Neuronal stem cell (in vitro differentiated cells): ENCODE data around the gene FRMD5.

Source experiments
- DNase-seq: peaks from one replicate; pipeline ENCODE4 v3.0.0-alpha.2; 2013; ENCODE audit warnings: low spot score
- H2AFZ ChIP-seq: one replicate; pipeline ENCODE4 v1.6.1; 2013; ENCODE audit warnings: mild to moderate bottlenecking, low read length, inconsistent platforms
- H2AK5ac ChIP-seq: 2 replicates; pipeline ENCODE4 v1.6.1; 2013; ENCODE audit warnings: low read depth, mild to moderate bottlenecking, inconsistent platforms, low read length, moderate library complexity, mixed read lengths
- H2BK120ac ChIP-seq: 2 replicates; pipeline ENCODE4 v1.6.1; 2013; ENCODE audit warnings: low read depth, mild to moderate bottlenecking, inconsistent platforms, low read length, moderate library complexity, mixed read lengths
- H2BK12ac ChIP-seq: one replicate; pipeline ENCODE4 v1.6.1; 2013; ENCODE audit warnings: low read length, inconsistent platforms
- H2BK15ac ChIP-seq: 2 replicates; pipeline ENCODE4 v1.6.1; 2013; ENCODE audit warnings: mild to moderate bottlenecking, low read length, inconsistent platforms, mixed read lengths
- H2BK5ac ChIP-seq: one replicate; pipeline ENCODE4 v1.6.1; 2013; ENCODE audit warnings: inconsistent platforms, mild to moderate bottlenecking, low read length, moderate library complexity
- H3K14ac ChIP-seq: one replicate; pipeline ENCODE4 v1.6.1; 2013; ENCODE audit warnings: low read length, inconsistent platforms
- H3K18ac ChIP-seq: 2 replicates; pipeline ENCODE4 v1.6.1; 2013; ENCODE audit warnings: low read length, inconsistent platforms
- H3K23ac ChIP-seq: 2 replicates; pipeline ENCODE4 v1.6.1; 2013; ENCODE audit warnings: low read depth, mild to moderate bottlenecking, mixed read lengths, low read length, inconsistent platforms; ENCODE audit not compliant: poor library complexity
- H3K27ac ChIP-seq: replicated peaks from 3 replicates; pipeline ENCODE4 v1.5.1; 2013; ENCODE audit warnings: low read length, inconsistent platforms
- H3K27me3 ChIP-seq, 3 experiments: 2 replicates each; pipeline ENCODE4 v1.6.1; 2013; ENCODE audit warnings: low read length in 3 of 3, mild to moderate bottlenecking in 2 of 3, inconsistent platforms in 1 of 3, low read depth in 1 of 3, mixed read lengths in 1 of 3, moderate library complexity in 1 of 3; ENCODE audit not compliant: control insufficient read depth in 3 of 3, insufficient read depth in 3 of 3
- H3K36me3 ChIP-seq, 2 donors: replicated peaks in 1 of 2; 2 replicates each; pipeline ENCODE4 v1.6.1; 2013; ENCODE audit warnings: low read length in 2 of 2; ENCODE audit not compliant: control insufficient read depth in 2 of 2, insufficient read depth in 2 of 2
- H3K4ac ChIP-seq: 2 replicates; pipeline ENCODE4 v1.6.1; 2013; ENCODE audit warnings: inconsistent platforms, mild to moderate bottlenecking, low read length, moderate library complexity
- H3K4me1 ChIP-seq, 2 donors: 1 replicate in 1 of 2; 2 replicates in 1 of 2; pipeline ENCODE4 v1.6.1; 2013; ENCODE audit warnings: low read length in 2 of 2, low read depth in 1 of 2; ENCODE audit not compliant: control insufficient read depth in 2 of 2, insufficient read depth in 1 of 2
- H3K4me2 ChIP-seq: one replicate; pipeline ENCODE4 v1.6.1; 2013; ENCODE audit warnings: mild to moderate bottlenecking, low read length, inconsistent platforms; ENCODE audit not compliant: insufficient read depth, poor library complexity, severe bottlenecking
- H3K4me3 ChIP-seq, 2 donors: 2 replicates each; pipeline ENCODE4 v1.5.1; 2013; ENCODE audit warnings: low read length in 2 of 2, mild to moderate bottlenecking in 2 of 2, inconsistent platforms in 1 of 2, moderate library complexity in 1 of 2
- H3K79me1 ChIP-seq: one replicate; pipeline ENCODE4 v1.6.1; 2013; ENCODE audit warnings: low read depth, mild to moderate bottlenecking, inconsistent platforms, low read length, moderate library complexity
- H3K9ac ChIP-seq: one replicate; pipeline ENCODE4 v1.6.1; 2013; ENCODE audit warnings: mild to moderate bottlenecking, low read depth, low read length, inconsistent platforms; ENCODE audit not compliant: poor library complexity
- H3K9me3 ChIP-seq, 2 donors: replicated peaks in 1 of 2; 2 replicates each; pipeline versions ENCODE3 to v1.6.1; 2013; ENCODE audit warnings: low read length in 2 of 2, mild to moderate bottlenecking in 2 of 2, inconsistent platforms in 1 of 2, low read depth in 1 of 2, mixed read lengths in 1 of 2, moderate library complexity in 1 of 2; ENCODE audit not compliant: control insufficient read depth in 2 of 2, insufficient read depth in 1 of 2
- H4K8ac ChIP-seq: one replicate; pipeline ENCODE4 v1.6.1; 2013; ENCODE audit warnings: low read depth, mild to moderate bottlenecking, inconsistent platforms, low read length, moderate library complexity
- H4K91ac ChIP-seq: one replicate; pipeline ENCODE4 v1.6.1; 2013; ENCODE audit warnings: low read length, low read depth, mild to moderate bottlenecking, inconsistent platforms; ENCODE audit not compliant: poor library complexity
- WGBS, 2 donors: extraction: QIAGEN DNeasy Blood & Tissue Kit; methylation state at CpG; one replicate each; pipeline ENCODE4 v1.1.7; 2013; ENCODE audit warnings: missing lambda C conversion rate in 2 of 2, mixed read lengths in 1 of 2; ENCODE audit not compliant: insufficient read length in 2 of 2, insufficient replicate concordance in 1 of 2; ENCODE audit errors: extremely low coverage in 2 of 2; 5-methylcytosine and 5-hydroxymethylcytosine counted together

The FRMD5 gene

GRCh38 chr15:43889042-43889441 lies 306.0 kb downstream of the FRMD5 start:
- no peak overlapping the region for H2AK5ac ChIP-seq
- no peak overlapping the region for H4K91ac ChIP-seq
- H2BK5ac ChIP-seq, result no peak overlapping the region
- H3K9ac ChIP-seq, result no peak overlapping the region
- H3K14ac ChIP-seq, result no peak overlapping the region
- no peak overlapping the region for H2BK12ac ChIP-seq
- no peaks in the 10 kb centered on the region for H3K9me3 ChIP-seq
- no peak overlapping the region for H3K27ac ChIP-seq
- H4K8ac ChIP-seq, result no peak overlapping the region
- peaks cover 5 to 7% of the 10 kb centered on the region in 2 donors for H3K36me3 ChIP-seq
- no peak overlapping the region for H3K4ac ChIP-seq
- H2BK120ac ChIP-seq, result no peak overlapping the region
- no peak overlapping the region for H3K23ac ChIP-seq
- no peak overlapping the region for H3K4me3 ChIP-seq
- DNase-seq, result no peak
- H3K79me1 ChIP-seq, result peaks cover 2% of the 10 kb centered on the region
- H2AFZ ChIP-seq, result no peak overlapping the region
- peaks cover 0 to 2% of the 10 kb centered on the region in 2 donors for H3K4me1 ChIP-seq
- no peaks in the 10 kb centered on the region for H3K27me3 ChIP-seq
- H3K4me2 ChIP-seq, result no peak overlapping the region
- H2BK15ac ChIP-seq, result no peak overlapping the region
- WGBS, 2 donors, result no CpG with 5 or more reads among the region's 3 CpGs
- no peak overlapping the region for H3K18ac ChIP-seq

GRCh38 chr15:43887901-43888300 lies 307.2 kb downstream of the FRMD5 start:
- Histone ChIP-seq H3K4me2 (no peak overlapping the region), H2AFZ (no peak overlapping the region), H2AK5ac (no peak overlapping the region), H3K4ac (no peak overlapping the region), H3K27ac (no peak overlapping the region), H3K27me3 (no peaks in the 10 kb centered on the region), H2BK12ac (no peak overlapping the region), H3K36me3 (peaks cover 5 to 15% of the 10 kb centered on the region in 2 donors), H3K18ac (no peak overlapping the region), H3K9ac (no peak overlapping the region), H3K4me1 (no peaks in the 10 kb centered on the region), H3K23ac (no peak overlapping the region), H3K9me3 (no peaks in the 10 kb centered on the region), H2BK15ac (no peak overlapping the region), H4K91ac (no peak overlapping the region), H4K8ac (no peak overlapping the region), H3K79me1 (peaks cover 2% of the 10 kb centered on the region), H3K4me3 (no peak overlapping the region), H3K14ac (no peak overlapping the region), H2BK120ac (no peak overlapping the region), H2BK5ac (no peak overlapping the region)
- no CpG with 5 or more reads among the region's 5 CpGs for WGBS, 2 donors
- DNase-seq, result no peak

GRCh38 chr15:43886558-43886957 lies 308.5 kb downstream of the FRMD5 start:
- Histone ChIP-seq H2AK5ac (no peak overlapping the region), H3K9me3 (no peaks in the 10 kb centered on the region), H3K4ac (no peak overlapping the region), H3K4me2 (no peak overlapping the region), H2BK120ac (no peak overlapping the region), H4K91ac (no peak overlapping the region), H3K14ac (no peak overlapping the region), H3K4me3 (no peak overlapping the region), H2BK5ac (no peak overlapping the region), H3K18ac (no peak overlapping the region), H3K36me3 (peaks cover 5 to 15% of the 10 kb centered on the region in 2 donors), H2BK15ac (no peak overlapping the region), H3K79me1 (peaks cover 2% of the 10 kb centered on the region), H2AFZ (no peak overlapping the region), H3K4me1 (no peaks in the 10 kb centered on the region), H2BK12ac (no peak overlapping the region), H3K23ac (no peak overlapping the region), H3K9ac (no peak overlapping the region), H3K27me3 (no peaks in the 10 kb centered on the region), H4K8ac (no peak overlapping the region), H3K27ac (no peak overlapping the region)
- WGBS, 2 donors, result no CpG with 5 or more reads among the region's 4 CpGs
- no peak for DNase-seq

GRCh38 chr15:43883571-43883970 lies 311.5 kb downstream of the FRMD5 start:
- no peak overlapping the region for H4K8ac ChIP-seq
- no peak overlapping the region for H3K4me2 ChIP-seq
- no peaks in the 10 kb centered on the region for H3K79me1 ChIP-seq
- no peak overlapping the region for H3K4ac ChIP-seq
- H3K18ac ChIP-seq, result no peak overlapping the region
- no peak overlapping the region for H3K14ac ChIP-seq
- DNase-seq, result no peak
- H2AK5ac ChIP-seq, result no peak overlapping the region
- H3K23ac ChIP-seq, result no peak overlapping the region
- no peak overlapping the region for H3K9ac ChIP-seq
- H3K4me3 ChIP-seq, result no peak overlapping the region
- H3K4me1 ChIP-seq, result peaks cover 9 to 12% of the 10 kb centered on the region in 2 donors
- H2BK120ac ChIP-seq, result no peak overlapping the region
- no peaks in the 10 kb centered on the region for H3K9me3 ChIP-seq
- no peak overlapping the region for H2BK12ac ChIP-seq
- no peak overlapping the region for H2AFZ ChIP-seq
- H4K91ac ChIP-seq, result no peak overlapping the region
- no CpG with 5 or more reads among the region's 3 CpGs for WGBS, 2 donors
- no peak overlapping the region for H2BK5ac ChIP-seq
- H3K27ac ChIP-seq, result no peak overlapping the region
- peaks cover 3 to 27% of the 10 kb centered on the region in 2 donors for H3K36me3 ChIP-seq
- no peak overlapping the region for H2BK15ac ChIP-seq
- H3K27me3 ChIP-seq, result no peaks in the 10 kb centered on the region
